ENCODE results near the gene STK11.

STK11 gene

DNA sequence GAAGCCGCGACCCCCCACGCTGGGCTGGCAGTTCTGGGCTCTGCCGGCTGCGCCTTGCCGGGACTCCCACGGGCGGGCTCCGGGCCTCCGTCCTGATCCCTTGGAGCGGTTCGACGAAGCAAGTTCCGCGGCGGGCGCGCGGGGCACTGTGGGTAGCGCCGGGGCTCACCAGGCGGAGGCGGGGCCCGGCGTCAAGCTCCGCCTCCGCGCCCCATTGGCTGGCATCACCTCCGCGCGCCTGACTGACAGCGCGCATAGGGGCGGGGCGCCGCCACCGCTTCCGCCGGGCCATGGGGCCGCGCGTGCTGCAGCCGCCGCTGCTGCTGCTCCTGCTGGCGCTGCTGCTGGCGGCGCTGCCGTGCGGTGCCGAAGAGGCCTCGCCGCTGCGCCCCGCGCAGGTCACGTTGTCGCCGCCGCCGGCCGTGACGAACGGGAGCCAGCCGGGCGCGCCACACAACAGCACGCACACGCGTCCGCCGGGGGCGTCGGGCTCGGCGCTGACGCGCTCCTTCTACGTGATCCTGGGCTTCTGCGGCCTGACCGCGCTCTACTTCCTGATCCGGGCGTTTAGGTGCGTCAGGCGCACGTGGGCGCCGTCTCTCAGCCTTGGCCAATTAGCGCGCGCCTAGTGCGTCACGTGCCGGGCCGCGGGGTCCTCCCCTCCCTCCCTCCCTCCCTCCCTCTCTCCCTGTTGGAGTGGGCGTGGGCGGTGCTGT is 69.8 kb downstream of the STK11 start, which contains the start of gene FAM174C:
TSS of gene FAM174C (plus strand) at position 271 of the 716 bp plus-strand sequence. CDS start at position 291, 20 bp downstream.
- TF ChIP-seq, protein P1, sequence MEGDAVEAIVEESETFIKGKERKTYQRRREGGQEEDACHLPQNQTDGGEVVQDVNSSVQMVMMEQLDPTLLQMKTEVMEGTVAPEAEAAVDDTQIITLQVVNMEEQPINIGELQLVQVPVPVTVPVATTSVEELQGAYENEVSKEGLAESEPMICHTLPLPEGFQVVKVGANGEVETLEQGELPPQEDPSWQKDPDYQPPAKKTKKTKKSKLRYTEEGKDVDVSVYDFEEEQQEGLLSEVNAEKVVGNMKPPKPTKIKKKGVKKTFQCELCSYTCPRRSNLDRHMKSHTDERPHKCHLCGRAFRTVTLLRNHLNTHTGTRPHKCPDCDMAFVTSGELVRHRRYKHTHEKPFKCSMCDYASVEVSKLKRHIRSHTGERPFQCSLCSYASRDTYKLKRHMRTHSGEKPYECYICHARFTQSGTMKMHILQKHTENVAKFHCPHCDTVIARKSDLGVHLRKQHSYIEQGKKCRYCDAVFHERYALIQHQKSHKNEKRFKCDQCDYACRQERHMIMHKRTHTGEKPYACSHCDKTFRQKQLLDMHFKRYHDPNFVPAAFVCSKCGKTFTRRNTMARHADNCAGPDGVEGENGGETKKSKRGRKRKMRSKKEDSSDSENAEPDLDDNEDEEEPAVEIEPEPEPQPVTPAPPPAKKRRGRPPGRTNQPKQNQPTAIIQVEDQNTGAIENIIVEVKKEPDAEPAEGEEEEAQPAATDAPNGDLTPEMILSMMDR (IDR thresholded peaks at IDR 0.05; ENCODE audit: low read length, missing control alignments) = no peak
- DNase-seq (ENCODE audit: low read depth) = peak; percentile 98
- H3K4me3 ChIP-seq (replicated peaks; ENCODE audit: low read depth, low read length) = peak within 1 kb of the TSS; percentile 68

DNA sequence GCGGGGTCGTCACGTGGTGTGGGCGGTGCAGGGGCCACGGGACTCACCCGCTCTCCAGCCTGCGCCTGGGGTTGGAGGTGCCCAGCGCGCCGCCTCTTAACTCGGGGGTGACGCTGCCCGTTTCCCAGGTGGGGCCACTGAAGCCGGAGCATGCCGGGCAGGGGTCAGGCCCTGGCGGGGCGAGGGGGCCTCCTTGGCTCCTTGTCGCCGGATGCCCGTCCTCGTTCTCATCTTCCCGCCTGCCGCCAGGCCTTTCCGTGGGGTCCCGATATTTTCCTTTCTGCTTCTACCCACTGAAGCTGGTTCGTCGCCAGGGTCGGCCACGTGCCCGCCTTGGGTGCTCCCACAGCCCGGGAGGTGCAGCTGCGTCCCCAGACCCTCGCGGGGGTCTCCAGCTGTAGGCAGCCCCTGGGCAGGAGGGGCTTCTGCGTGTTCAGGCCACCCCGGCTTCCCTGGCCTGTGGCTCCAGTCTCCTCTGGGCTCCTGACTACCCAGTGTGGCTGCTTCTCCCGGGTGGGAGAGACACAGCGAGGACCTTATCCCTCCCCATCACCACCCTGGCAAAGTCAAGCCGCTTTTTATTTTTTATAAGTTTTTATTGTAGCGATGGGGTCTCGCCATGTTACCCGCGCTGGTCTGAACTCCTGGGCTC is 70.5 kb downstream of the STK11 start:
- TF ChIP-seq, protein P1 (IDR thresholded peaks at IDR 0.05; ENCODE audit: low read length, missing control alignments) = no peak
- DNase-seq (ENCODE audit: low read depth) = no peak
- peak overlapping the region; percentile 68 for H3K4me3 ChIP-seq (replicated peaks; ENCODE audit: low read depth, low read length)

DNA sequence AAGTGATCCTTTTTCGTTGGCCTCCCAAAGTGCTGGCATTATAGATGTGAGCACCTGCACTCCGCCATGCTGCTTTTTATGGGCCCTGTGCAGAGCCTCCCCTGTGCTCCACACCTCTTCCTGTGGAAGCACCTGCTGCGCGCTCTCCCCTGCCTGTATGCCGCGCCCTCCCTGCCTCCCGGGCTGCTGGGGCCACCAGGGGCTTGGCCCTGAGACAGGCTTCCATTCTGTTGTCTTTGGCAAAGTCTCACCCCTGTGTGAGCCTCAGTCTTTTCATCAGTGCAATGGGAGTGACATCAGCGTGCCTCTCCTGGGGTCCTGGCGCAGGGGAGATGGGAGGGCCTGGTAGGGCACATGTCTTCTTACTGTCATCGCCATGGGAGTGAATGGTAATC is 71.0 kb downstream of the STK11 start:
- TF ChIP-seq, protein P1 (IDR thresholded peaks at IDR 0.05; ENCODE audit: low read length, missing control alignments) = no peak
- H3K4me3 ChIP-seq (replicated peaks; ENCODE audit: low read depth, low read length) = peak overlapping the region; percentile 68
- no peak for DNase-seq (ENCODE audit: low read depth)

DNA sequence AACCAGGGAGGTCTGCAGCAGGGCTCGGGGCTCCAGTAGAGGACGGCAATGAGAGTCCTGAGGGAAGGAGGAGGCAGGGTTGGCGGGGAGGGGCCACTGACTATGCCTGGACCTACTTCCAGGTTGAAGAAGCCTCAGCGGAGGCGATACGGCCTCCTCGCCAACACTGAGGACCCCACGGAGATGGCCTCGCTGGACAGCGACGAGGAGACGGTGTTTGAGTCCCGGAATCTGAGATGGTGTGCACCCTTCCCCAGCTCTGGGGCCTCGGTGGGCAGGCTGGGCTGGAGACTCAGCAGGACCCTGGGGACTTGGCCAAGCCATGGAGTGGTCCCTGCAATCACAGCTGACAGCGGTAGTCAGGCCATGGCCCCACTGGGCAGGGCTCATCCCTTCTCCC is 71.5 kb downstream of the STK11 start:
- no peak for DNase-seq (ENCODE audit: low read depth)
- H3K4me3 ChIP-seq (replicated peaks; ENCODE audit: low read depth, low read length) = no peak overlapping the region
- TF ChIP-seq, protein P1 (IDR thresholded peaks at IDR 0.05; ENCODE audit: low read length, missing control alignments) = no peak

Data from fibroblast of pulmonary artery (primary cell).